HG02973 (cell line): ENCODE measurements around the gene SPINDOC.
"Not testable (repeated sequence)": the region's sequence is repeated elsewhere in the genome, so short reads cannot be mapped to it uniquely, and the experiment has no call there.

Experiments used
- ATAC-seq: cut with Tn5 transposase; IDR thresholded peaks from one replicate; pipeline ENCODE4 v1.9.1; 2021; ENCODE audit warnings: moderate library complexity; ENCODE audit not compliant: unreplicated experiment

SPINDOC gene, protein sequence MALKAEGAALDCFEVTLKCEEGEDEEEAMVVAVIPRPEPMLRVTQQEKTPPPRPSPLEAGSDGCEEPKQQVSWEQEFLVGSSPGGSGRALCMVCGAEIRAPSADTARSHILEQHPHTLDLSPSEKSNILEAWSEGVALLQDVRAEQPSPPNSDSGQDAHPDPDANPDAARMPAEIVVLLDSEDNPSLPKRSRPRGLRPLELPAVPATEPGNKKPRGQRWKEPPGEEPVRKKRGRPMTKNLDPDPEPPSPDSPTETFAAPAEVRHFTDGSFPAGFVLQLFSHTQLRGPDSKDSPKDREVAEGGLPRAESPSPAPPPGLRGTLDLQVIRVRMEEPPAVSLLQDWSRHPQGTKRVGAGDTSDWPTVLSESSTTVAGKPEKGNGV

DNA sequence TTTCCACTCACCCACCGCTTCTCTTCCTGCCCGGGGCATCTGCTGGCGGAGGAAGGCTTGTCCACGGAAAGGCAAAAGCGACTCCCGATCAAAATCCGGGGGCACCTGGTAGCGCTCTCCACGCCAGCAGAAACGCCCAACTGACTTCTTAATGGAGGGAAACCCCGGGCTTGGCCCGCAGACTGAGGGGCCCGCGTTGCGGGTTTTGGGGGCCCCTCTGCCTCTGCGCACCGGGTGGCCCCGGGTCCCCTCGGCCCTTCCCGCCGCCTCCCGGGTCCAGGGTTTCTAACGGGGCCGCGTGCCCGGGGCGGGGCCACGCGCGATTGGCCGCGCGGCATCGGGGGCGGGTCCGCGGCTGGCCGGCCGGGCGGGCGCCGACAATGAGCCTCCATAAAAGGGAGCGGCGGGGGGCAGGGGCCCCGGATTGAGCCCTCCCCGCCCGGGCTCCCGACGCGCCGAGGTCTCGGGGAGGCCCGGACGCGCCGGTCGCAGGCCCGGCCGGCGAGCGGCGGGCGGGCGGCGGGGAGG, at the start of gene SPINDOC:
TSS of gene SPINDOC (plus strand) at position 422 of the 528 bp plus-strand sequence. CDS start 231 bp downstream, outside the sequence.
- ATAC-seq: peak; percentile 77

DNA sequence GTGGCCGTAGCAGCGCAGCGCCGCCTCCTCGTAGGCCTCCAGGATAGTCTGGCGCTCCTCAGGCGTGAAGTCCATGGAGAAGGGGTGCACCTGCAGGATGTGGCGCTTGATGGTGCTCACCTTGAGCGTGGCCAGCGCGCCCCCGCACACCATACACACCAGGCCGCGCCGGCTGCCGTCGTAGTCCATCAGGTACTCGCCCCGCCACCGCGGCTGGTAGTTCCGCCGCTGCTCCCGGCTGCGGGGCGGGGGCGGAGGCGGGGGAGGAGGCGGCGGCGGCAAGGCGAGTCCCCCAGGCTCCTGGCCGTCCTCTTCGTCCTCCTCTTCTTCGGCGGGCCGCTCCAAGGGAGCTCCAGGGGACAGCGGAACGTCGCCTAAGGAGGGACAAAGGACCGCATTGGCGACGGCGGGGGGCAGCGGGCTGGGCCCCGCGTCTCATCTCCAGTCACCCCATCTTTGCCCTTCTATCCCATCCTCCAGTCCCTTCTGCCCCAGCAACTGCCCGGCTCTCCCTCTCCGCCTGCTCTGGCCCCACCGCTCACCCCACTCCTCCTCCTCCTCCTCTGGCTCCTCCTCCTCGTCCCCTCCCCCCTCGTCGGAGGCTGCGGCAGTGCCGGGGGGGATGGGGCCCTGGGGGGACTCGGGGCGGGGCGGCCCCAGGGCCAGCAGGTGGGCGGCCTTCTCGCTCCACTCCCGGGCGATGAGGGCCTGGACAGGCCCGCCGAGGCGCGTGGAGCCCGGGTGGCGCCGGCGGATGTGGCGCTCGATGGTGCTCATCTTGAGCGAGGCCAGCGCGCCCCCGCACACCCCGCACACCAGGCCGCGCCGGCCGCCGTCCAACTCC, 49.5 kb upstream of the SPINDOC start:
- ATAC-seq: no peak

DNA sequence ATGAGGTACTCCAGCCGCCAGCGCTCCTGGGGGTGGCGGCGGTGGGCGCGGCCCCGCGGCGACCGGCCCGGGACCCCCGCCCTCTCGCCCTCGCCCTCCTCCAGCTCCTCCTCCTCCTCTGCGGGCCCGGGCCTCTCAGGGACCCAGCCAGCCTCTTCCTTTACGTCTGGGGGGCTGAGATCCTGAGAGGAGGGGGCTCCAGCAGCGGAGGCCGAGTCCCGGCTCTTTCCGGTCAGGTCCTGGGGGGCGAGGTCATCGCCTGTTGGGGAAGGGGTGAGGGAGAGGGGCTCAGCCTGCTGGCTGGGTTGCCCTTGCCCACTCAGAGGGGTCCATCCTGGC, 48.9 kb upstream of the SPINDOC start:
- ATAC-seq: no peak

DNA sequence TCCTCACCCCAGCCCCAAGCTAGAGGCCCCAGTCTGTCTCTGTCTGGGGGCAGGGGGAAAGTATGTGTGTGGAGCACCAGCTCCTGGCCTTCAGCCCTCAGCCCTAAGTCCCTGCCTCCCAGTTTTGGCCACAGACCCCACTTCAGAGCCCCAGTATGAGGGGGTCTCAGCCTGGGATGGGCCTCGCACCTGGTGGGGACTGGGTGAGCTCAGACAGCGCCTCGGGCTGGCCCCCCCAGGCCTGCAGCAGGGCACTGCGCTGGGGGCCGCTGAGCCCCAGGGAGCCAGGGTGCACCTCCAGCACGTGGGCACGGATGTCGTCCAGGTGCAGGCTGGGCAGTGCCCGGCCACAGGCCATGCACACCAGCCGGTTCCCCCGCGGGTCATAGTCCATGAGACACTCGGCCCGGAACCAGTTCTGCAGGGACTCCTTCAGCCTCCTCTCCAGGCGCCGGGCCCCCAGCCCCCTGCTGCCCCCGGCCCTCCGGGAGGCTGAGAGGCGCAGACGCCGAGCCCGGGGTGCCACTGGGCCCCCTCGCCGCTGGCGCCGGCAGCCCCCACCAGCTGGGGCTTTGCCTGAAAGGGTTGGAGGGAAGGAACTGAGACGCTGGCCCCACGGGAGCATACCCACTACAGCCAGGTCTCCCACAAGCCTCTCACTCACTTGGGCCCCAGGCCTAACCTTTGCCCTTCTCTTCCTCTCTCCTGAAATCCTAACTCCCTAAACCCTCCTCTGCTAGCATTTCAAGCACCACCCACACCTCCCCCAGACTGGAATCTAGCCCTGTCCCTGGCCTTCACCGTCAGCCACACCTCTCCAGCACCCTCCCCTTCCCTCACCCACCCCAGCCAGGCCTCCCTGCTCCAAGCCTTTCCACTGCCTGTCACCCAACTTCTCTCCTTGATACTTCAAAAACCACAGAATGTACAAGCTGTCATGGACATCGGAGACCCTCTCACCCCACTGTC, 48.3 kb upstream of the SPINDOC start:
- ATAC-seq: no peak

DNA sequence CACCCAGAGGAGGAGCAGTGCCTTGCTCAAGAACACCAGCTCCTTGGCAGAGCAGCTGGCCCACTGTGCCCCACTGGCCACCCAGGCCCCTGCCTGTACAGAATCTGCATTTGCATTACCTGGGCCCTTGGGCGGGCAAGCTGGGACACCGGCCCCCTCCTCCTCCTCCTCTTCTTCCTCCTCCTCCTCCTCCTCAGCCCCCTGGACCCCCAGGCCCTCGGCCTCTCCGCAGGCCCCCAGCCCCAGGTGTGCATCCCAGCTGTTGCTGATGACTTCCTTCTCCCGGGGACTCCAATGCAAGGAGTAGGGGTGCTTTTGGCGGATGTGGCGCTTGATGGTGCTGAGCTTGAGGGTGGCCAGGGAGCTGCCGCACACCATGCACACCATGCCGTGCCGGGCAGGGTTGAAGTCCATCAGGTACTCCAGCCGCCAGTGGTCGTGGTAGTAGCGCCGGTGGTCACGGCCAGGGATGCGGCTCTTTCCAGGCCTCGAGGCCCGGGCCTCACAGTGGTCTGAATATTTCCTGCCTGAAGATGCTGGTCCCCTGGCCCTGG, 47.5 kb upstream of the SPINDOC start:
- ATAC-seq: no peak

DNA sequence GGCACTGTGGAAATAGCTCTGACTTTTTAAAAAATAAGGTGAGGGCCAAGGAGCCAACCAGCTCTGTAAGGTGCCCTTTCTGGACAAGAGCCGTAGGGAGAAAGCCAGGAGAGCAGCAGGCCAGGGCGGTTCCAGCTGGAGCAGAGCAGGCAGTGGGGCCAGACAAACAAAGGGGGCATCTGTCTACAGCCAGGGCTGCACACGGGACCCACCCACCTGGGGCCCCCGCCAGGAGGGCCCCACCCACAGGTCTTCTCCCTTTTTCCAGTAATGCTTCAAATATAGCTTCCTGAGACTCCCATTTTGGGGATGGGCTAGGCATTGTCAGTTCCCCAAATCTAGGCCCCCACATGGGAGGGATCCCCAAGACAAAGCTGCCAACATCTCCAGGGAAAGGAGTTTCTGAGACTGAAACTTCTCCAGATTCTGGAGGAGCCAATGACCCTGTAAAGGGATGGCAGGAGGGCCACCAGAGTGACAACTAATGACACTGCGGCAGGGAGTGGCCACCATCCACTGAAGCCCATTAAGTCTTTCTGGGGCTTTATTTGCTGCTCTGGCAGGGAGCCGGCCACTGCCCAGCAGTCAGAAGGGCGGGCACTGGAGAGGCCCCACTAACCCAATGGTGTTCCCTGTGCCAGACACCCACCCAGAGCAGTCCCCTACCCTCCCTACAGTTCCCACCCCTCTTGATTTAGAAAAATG, 46.6 kb upstream of the SPINDOC start:
- no peak for ATAC-seq

DNA sequence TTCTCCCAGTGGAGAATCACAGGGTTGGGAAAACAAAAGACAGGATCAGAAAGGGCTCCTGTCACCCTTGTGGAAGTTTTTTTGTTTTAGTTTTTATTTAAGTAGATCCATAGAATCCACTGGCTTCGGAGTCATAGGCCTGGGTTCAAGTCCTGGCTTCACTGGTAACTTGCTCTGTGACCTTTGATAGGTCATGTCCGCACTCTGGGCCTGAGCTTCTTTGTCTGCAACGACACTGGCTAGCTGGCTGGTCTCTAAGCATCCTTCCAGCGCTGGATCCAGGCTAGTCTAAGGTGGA, 46.0 kb upstream of the SPINDOC start:
- ATAC-seq: no peak

DNA sequence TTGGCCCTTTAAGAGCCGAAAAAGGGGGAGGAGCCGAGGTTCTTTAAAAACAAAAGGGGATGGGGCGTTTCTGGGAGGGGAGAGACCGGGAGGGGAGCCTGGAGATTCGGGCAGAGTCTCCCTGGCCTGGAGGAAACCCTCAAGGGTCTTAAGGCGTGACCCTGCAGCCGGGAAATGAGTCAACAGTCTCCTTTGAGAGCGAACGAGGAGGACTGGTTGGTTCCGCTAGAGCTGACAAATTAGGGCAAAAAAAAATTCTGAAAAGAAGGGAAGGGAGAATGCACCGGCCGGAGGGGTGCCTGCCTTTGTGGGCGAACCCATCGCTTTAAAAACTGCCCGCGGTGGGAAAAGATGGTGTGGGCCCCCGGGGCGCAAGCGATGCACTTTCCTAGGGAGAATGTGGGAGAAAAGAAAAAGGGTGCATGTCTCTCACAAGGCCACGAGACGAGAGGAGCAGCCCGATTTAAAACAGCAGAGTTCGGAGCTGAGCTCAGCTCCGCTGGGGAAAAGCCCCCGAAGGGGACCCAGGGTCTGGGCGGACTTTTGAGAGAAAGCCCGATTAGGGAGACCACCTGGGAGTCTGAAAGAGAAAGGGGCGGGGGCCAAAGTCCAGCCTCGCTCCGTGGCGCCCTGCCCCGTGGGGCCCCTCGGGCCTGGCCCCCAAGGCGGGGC, 45.6 kb upstream of the SPINDOC start:
- no peak for ATAC-seq

DNA sequence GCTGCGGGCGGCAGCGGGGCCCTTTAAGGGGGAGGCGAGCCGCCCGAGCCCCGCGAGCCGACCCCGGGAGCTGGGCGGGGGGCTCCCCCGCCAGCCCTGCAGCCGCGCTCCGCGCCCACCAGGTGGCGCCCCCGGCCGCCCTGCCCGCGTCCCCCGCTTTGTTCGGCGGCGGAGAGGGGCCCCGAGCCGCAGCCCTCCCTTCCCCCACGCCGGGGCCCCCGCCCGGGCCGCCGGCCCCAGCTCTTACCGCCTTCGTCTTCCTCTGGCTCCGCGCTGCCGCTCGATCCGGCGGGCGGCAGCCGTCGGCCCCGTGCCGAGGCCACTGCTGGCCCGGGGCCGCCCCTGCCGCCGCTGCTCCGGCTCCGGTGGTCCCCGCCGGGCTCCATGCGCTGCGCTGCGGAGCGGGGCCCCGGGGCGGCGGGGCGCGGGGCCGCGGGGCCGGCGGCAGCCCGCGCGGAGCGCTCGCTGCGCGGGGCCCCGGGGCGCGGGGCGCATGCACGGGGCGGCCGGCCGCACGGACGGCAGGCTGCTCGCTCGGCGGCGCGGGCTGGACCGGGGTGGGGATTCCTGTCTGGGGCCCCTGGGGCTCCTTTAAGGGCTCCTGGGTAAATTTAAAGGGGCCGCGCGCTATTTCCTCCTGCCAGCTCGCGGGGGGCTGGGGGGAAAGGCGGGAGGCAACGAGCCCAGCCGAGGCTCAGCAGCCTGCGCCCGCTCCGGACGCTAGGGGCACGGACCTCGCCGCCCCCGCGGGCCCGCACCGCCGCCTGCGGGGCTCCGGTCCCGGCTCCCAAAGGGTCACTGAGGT, 44.8 kb upstream of the SPINDOC start, which contains the start of gene ZFTA:
TSS of gene ZFTA (minus strand) at position 539 of the 805 bp plus-strand sequence. CDS start at position 386, 153 bp downstream.
- no peak for ATAC-seq

DNA sequence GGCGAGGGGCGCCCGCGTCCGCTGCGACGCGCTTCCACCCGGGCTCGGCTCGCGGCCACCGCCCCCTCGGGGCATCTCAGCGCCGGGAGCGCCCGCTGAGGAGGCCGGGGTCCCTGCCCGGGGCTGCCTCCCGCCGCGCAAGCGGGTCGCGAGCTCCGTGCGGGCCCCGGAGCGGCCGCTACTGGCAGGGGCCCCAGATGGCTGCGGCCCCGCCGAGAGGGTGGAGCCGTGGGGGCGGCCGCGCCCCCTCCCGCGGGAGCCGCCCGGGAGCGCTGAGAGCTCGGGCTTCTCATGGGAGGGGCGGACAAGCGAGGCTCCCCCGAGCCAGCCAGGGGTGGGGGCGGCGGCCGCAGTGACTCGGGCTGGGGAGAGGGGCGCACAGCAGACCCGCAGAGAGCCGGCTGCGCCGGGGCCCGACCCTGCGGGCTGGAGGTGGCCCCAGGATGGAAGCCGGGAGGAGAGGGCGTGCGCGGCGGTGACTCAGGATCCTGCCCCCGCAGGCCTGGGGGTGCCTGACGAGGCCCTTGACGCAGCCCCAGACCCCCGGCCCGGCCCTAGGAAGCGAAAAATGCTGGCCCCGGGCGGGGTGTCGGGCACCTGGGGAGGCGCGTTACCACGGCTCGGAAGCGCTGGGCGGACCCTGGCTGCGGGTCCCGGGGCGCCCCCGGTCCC, 44.1 kb upstream of the SPINDOC start:
- ATAC-seq: no peak

DNA sequence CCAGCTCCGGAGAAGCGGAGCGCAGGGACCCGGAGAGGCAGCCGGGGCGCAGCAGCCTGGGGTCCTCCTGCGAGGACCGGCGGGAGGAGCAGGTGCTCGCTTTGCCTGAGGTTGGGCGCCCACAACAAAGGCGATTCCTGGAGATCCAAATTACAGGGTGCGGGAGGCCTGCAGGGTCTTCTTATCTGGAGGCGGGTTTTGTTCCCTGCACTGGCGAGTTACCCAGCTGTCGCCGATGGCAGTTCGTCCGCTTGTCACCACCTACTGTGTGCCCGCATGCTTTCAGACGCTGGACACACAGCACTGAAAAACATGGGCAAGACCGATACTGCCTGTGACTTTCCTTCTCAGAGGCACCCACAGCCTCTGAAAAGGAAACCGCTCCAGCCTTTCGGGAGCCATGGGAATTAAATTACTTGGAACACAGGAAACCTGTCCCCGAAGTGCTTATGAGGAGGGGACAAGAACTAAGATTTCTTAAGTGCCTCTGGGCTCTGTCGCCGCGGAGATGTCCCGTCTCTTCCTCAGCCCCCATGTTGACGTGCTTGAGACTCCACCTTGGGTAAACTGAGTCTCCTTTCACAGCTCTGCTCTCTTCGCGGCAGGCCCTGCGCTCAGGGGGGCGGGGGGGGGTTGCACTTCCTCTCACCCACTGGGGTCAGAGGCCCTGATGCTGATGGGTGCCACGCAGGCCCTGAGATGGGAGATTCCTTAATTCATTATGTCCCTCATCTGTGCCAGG, 43.4 kb upstream of the SPINDOC start:
- no peak for ATAC-seq

DNA sequence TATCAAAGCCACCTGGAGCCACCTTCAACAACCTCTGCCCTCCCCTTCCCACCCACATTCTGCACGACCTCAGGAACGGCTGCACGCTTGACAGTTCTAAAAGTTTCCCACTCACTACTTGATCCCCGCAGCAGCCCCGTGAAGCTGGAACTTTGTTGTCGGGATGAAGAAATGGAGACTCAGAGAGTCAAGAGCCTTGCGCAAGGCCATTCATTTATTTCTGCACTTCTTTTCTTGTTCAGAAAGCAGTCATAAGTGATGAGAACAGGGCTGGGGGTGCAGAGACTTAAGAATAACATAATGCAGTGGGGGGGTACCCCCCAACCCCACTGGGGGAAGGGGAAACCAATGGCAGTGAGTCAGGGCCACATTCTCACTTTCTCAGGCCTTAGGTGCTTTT, 42.5 kb upstream of the SPINDOC start:
- ATAC-seq: no peak

DNA sequence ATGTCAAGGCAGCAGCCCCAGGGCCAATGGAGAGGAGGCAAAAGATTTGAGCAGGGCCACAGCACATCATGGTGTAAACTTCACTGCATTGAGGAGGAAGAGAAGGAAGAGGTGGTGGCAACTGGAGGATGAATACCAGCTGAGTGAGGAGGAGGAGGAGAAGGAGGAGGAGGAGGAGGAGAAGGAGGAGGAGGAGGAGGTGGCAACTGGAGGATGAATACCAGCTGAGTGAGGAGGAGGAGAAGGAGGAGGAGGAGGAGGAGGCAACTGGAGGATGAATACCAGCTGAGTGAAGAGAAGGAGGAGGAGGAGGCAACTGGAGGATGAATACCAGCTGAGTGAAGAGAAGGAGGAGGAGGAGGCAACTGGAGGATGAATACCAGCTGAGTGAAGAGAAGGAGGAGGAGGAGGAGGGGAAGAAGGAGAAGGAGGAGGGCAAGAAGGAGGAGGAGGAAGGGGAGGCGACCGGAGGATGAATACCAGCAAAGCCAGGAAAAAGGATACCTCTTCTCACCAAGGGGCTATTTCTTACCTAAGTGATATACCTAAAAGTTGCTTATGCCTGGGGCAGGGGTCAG, 41.4 kb upstream of the SPINDOC start:
- ATAC-seq: not testable (repeated sequence)

DNA sequence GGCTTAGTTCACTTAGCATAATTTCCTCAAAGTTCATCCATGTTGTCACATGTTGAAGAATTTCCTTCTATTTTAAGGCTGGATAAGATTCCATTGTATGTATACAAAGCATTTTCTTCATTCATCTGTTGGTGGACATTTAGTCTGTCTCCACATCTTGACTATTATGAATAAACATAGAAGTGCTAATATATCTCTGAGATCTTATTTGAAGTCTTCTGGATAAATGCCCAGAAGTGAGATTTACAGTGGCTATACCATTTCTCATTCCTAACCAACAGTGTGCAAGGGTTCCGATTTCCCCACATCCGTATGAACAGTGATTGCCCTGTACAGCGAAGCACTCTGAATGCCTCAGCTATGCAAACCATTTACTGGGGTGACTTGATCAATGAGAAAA, 38.1 kb upstream of the SPINDOC start:
- no peak for ATAC-seq

DNA sequence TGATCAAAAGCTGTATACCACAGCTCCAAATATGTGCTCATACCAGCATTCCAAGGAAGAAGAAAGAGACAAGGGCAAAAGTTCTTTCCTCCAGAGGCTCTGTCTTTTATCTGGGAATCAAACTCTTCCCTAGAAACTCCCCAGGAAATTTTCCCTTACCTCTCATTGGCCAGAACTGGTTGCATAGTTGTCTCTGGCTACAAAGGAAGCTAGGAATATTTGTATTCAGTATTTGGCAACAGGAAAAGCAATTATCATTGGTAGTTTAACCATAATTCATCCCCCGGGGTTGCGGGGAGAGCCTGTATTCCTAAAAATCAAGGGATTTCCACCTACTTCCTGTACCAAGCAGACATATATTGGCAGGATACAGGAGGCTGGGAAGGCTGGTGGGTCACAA, 34.2 kb upstream of the SPINDOC start:
- no peak for ATAC-seq

DNA sequence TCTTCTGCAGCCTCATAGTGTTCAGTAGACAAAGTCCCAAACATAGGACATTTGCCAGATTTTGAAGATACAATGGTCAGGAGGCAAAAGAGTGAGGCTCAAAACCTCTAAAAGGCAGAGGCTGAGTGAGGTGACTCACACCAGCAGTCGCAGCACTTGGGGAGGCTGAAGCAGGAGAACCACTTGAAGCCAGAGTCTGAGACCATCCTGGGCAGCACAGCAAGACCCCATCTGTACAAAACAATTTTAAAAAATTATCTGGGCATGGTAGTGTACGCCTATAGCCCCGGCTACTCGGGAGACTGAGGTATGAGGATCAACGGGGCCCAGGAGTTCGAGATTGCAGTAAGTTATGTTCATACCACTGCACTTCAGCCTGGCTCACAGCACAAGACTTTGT, 30.5 kb upstream of the SPINDOC start:
- ATAC-seq: no peak
